ENCODE measurements around the gene ANK3. TPM values are rescaled to one million over a fixed set of nuclear protein-coding genes. Genes with fewer than 3 reads are reported as not detected.

The ANK3 gene
- polyA plus RNA-seq, 3 donors, result not detected

GRCh38 chr10:60044242-60044641, 345.4 kb downstream of the ANK3 start:
- Histone ChIP-seq H3K4me2 (replicated peaks; ENCODE audit: extremely low read depth, low read length, poor library complexity, severe bottlenecking) (no peak overlapping the region), H3K36me3 (replicated peaks in 1 of 2; ENCODE audit: control insufficient read depth in 1 of 2, insufficient read depth in 2 of 2, low read length in 2 of 2) (no peaks in the 10 kb centered on the region), H4K20me1 (ENCODE audit: insufficient read depth, low read length) (no peaks in the 10 kb centered on the region), H3K27ac (ENCODE audit: low read depth in 1 of 2, low read length in 2 of 2) (no peak overlapping the region), H3K4me3 (replicated peaks in 1 of 3; ENCODE audit: low read depth in 2 of 3, low read length in 3 of 3) (no peak overlapping the region), H3K79me2 (ENCODE audit: insufficient read depth, low read length) (no peaks in the 10 kb centered on the region), H2AFZ (ENCODE audit: insufficient read depth, low read depth, low read length, poor library complexity, severe bottlenecking) (no peak overlapping the region), H3K27me3 (ENCODE audit: control insufficient read depth in 2 of 2, insufficient read depth in 2 of 2, low read length in 2 of 2) (no peaks in the 10 kb centered on the region), H3K9me3 (replicated peaks in 1 of 2; ENCODE audit: control insufficient read depth in 1 of 2, insufficient read depth in 1 of 2, low read length in 2 of 2) (no peaks in the 10 kb centered on the region), H3K4me1 (ENCODE audit: control insufficient read depth in 1 of 2, insufficient read depth in 2 of 2, low read length in 2 of 2) (peaks cover 0 to 5% of the 10 kb centered on the region in 2 donors), H3K9ac (ENCODE audit: insufficient read depth, low read length, poor library complexity, severe bottlenecking) (no peak overlapping the region)
- no peak for TF ChIP-seq CTCF (IDR thresholded peaks at IDR 0.05)
- H3K4me1 Mint-ChIP-seq, result peaks cover 7% of the 10 kb centered on the region
- no peak for DNase-seq
- intact Hi-C loops (cut with micrococcal nuclease), result no loop called here
- no peaks in the 10 kb centered on the region for H3K36me3 Mint-ChIP-seq
- H3K27ac Mint-ChIP-seq, result no peak overlapping the region
- H3K27me3 Mint-ChIP-seq (ENCODE audit: low read depth in 3 of 3), result peaks cover 0 to 2% (median 0%) of the 10 kb centered on the region in 3 donors
- H3K4me3 Mint-ChIP-seq, result no peak overlapping the region
- H3K9me3 Mint-ChIP-seq, result no peaks in the 10 kb centered on the region
- WGBS (ENCODE audit: insufficient coverage), result no CpG with 5 or more reads among the region's 2 CpGs

DNA sequence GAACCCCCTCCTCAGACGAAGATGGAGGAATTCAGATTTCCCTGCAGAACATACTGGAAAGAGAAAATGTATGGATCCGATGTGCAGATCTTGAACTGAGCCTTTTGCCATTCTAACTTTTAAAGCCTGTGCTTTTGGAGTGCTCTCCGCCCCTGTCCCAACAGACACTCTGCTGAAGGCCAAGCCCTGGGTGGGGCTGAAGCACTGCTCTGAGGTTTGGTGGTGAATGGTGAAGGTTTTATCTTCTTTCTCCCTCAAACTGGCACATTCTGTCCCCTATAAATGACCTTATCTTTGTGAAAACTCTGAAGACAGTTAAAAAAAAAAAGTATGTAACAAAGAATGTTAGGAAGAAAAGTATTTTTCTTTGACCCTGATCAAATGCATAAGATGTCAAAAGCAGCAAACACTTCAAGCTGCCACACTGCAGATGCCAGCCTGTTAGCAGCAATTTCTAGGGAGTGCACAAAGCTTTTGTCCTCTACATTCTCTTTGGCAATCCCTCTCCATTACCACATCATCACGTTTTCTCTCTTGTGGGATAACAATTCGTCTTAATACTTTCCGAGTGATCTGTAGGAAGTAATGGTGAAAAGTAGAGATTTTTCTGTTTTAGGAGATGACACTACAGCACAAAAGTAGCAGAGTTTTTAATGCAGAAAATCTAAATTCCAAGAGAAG, 346.0 kb downstream of the ANK3 start:
- no peak overlapping the region for H3K9ac ChIP-seq (ENCODE audit: insufficient read depth, low read length, poor library complexity, severe bottlenecking)
- no peak for TF ChIP-seq CTCF (IDR thresholded peaks at IDR 0.05)
- no peaks in the 10 kb centered on the region for H3K27me3 ChIP-seq (ENCODE audit: control insufficient read depth in 2 of 2, insufficient read depth in 2 of 2, low read length in 2 of 2)
- peaks cover 7% of the 10 kb centered on the region for H3K4me1 Mint-ChIP-seq
- H3K4me3 Mint-ChIP-seq, result no peak overlapping the region
- H3K4me1 ChIP-seq (ENCODE audit: control insufficient read depth in 1 of 2, insufficient read depth in 2 of 2, low read length in 2 of 2), result peaks cover 0 to 5% of the 10 kb centered on the region in 2 donors
- no peaks in the 10 kb centered on the region for H3K9me3 ChIP-seq (replicated peaks in 1 of 2; ENCODE audit: control insufficient read depth in 1 of 2, insufficient read depth in 1 of 2, low read length in 2 of 2)
- no peak overlapping the region for H3K27ac Mint-ChIP-seq
- no peaks in the 10 kb centered on the region for H3K9me3 Mint-ChIP-seq
- no peak overlapping the region for H3K4me2 ChIP-seq (replicated peaks; ENCODE audit: extremely low read depth, low read length, poor library complexity, severe bottlenecking)
- no peak overlapping the region for H2AFZ ChIP-seq (ENCODE audit: insufficient read depth, low read depth, low read length, poor library complexity, severe bottlenecking)
- intact Hi-C loops (cut with micrococcal nuclease), result no loop called here
- H4K20me1 ChIP-seq (ENCODE audit: insufficient read depth, low read length), result no peaks in the 10 kb centered on the region
- H3K4me3 ChIP-seq (replicated peaks in 1 of 3; ENCODE audit: low read depth in 2 of 3, low read length in 3 of 3), result no peak overlapping the region
- H3K27me3 Mint-ChIP-seq (ENCODE audit: low read depth in 3 of 3), result peaks cover 0 to 2% (median 0%) of the 10 kb centered on the region in 3 donors
- no peak overlapping the region for H3K27ac ChIP-seq (ENCODE audit: low read depth in 1 of 2, low read length in 2 of 2)
- DNase-seq, result no peak
- WGBS (ENCODE audit: insufficient coverage), result 90% methylated on average over 2 of the region's 6 CpGs
- no peaks in the 10 kb centered on the region for H3K36me3 Mint-ChIP-seq
- no peaks in the 10 kb centered on the region for H3K36me3 ChIP-seq (replicated peaks in 1 of 2; ENCODE audit: control insufficient read depth in 1 of 2, insufficient read depth in 2 of 2, low read length in 2 of 2)
- no peaks in the 10 kb centered on the region for H3K79me2 ChIP-seq (ENCODE audit: insufficient read depth, low read length)

Measured in CD14-positive monocyte (primary cell).